Endothelial cell of umbilical vein (primary cell): ENCODE measurements around the gene PRKAR2B. TPM values are rescaled to one million over a fixed set of nuclear protein-coding genes. Genes with fewer than 3 reads are reported as not detected.

Source experiments
- BruUV-seq: library from RNA; stranded (reverse); fragments of 400-500 nt; replicated peaks from 2 replicates; lab custom pipeline; 2021; lab: Mats Ljungman, UMichigan
- CTCF ChIA-PET: fragments of 300-600, 350-600 bp; sonication (Branson Sonifier 250); formaldehyde crosslinking; loops from one replicate; lab custom pipeline; 2021; ENCODE audit warnings: antibody characterized with exemption, inconsistent platforms; lab: Charles Lee
- POLR2A ChIA-PET: fragments of 300-600, 350-600 bp; sonication (Branson Sonifier 250); formaldehyde crosslinking; loops from one replicate; lab custom pipeline; 2021; ENCODE audit warnings: antibody characterized with exemption, inconsistent platforms; lab: Charles Lee
- DNase-seq: peaks from one replicate; pipeline ENCODE4 v3.0.0-alpha.2; 2011; ENCODE audit warnings: low read depth, low spot score
- FAIRE-seq: peaks from 2 replicates; lab custom pipeline; 2011; peaks lifted over from hg19 to GRCh38; lab: Jason Lieb, UNC
- H2AFZ ChIP-seq: 2 replicates; pipeline ENCODE4 v1.6.0; 2012; ENCODE audit warnings: low read depth, low read length, control low read depth, inconsistent platforms
- H3K27ac ChIP-seq: 2 replicates; pipeline ENCODE4 v1.5.1; 2011; ENCODE audit warnings: low read depth, mild to moderate bottlenecking, control low read depth, low read length, moderate library complexity; ENCODE audit not compliant: insufficient read depth
- H3K27me3 ChIP-seq, 2 experiments: 2 replicates each; pipeline versions ENCODE4 v1.6.0 to v1.6.1; 2011; ENCODE audit warnings: low read length in 2 of 2, mixed read lengths in 1 of 2; ENCODE audit not compliant: control insufficient read depth in 2 of 2, insufficient read depth in 2 of 2
- H3K36me3 ChIP-seq, 2 experiments: 2 replicates in 1 of 2; 3 replicates in 1 of 2; pipeline ENCODE4 v1.5.1; 2011; ENCODE audit warnings: low read length in 2 of 2, mild to moderate bottlenecking in 1 of 2, moderate library complexity in 1 of 2; ENCODE audit not compliant: control insufficient read depth in 2 of 2, insufficient read depth in 2 of 2; ENCODE audit errors: extremely low read depth in 1 of 2
- H3K4me1 ChIP-seq: 3 replicates; pipeline ENCODE4 v1.5.1; 2011; ENCODE audit warnings: mild to moderate bottlenecking, low read length; ENCODE audit not compliant: control insufficient read depth, insufficient read depth; ENCODE audit errors: extremely low read depth
- H3K4me2 ChIP-seq: 2 replicates; pipeline ENCODE4 v1.6.1; 2011; ENCODE audit warnings: low read length, control low read depth, mixed read lengths; ENCODE audit not compliant: insufficient read depth
- H3K4me3 ChIP-seq, 3 experiments: fragments of 200-600 bp in 1 of 3; sonication (generic), shearing (Covaris generic) in 1 of 3; replicated peaks in 1 of 3; 2 replicates each; pipeline ENCODE4 v1.5.1; 2011 to 2016; ENCODE audit warnings: control low read depth in 3 of 3, low read length in 3 of 3, mild to moderate bottlenecking in 2 of 3, inconsistent platforms in 1 of 3, low read depth in 1 of 3, moderate library complexity in 1 of 3; ENCODE audit not compliant: insufficient read depth in 1 of 3
- H3K79me2 ChIP-seq: 2 replicates; pipeline ENCODE4 v1.6.0; 2012; ENCODE audit warnings: low read length, inconsistent platforms; ENCODE audit not compliant: control insufficient read depth, insufficient read depth
- H3K9ac ChIP-seq: replicated peaks from 2 replicates; pipeline ENCODE3; 2011; ENCODE audit warnings: low read length, control low read depth; ENCODE audit not compliant: insufficient read depth; ENCODE audit errors: extremely low read depth
- H3K9me1 ChIP-seq: replicated peaks from 3 replicates; pipeline ENCODE4 v1.6.0; 2011; ENCODE audit warnings: mild to moderate bottlenecking, low read length; ENCODE audit not compliant: control insufficient read depth, insufficient read depth; ENCODE audit errors: extremely low read depth
- H3K9me3 ChIP-seq: replicated peaks from 2 replicates; pipeline ENCODE4 v1.5.1; 2012; ENCODE audit warnings: low read length, inconsistent platforms; ENCODE audit not compliant: control insufficient read depth, insufficient read depth
- H4K20me1 ChIP-seq: replicated peaks from 2 replicates; pipeline ENCODE3; 2011; ENCODE audit warnings: mild to moderate bottlenecking, low read length; ENCODE audit not compliant: control insufficient read depth, insufficient read depth; ENCODE audit errors: extremely low read depth
- CTCF ChIP-seq, 2 donors: IDR thresholded peaks; 1 replicate in 1 of 2; 2 replicates in 1 of 2; pipeline ENCODE4 v1.5.1; 2011; ENCODE audit warnings: low read length in 2 of 2, mild to moderate bottlenecking in 2 of 2, moderate library complexity in 2 of 2, control low read depth in 1 of 2, inconsistent platforms in 1 of 2, low read depth in 1 of 2; ENCODE audit not compliant: insufficient read depth in 1 of 2; ENCODE audit errors: extremely low read depth in 1 of 2
- EZH2 ChIP-seq: IDR thresholded peaks from 2 replicates; pipeline ENCODE4 v1.6.1; 2012; ENCODE audit warnings: borderline replicate concordance, low read depth, mild to moderate bottlenecking, moderate library complexity, low read length, inconsistent platforms; ENCODE audit not compliant: severe bottlenecking
- FOS ChIP-seq: IDR thresholded peaks from 2 replicates; pipeline ENCODE4 v1.6.1; 2011; ENCODE audit warnings: mild to moderate bottlenecking, low read length, moderate library complexity, borderline replicate concordance; ENCODE audit not compliant: insufficient read depth
- GATA2 ChIP-seq: IDR thresholded peaks from 2 replicates; pipeline ENCODE4 v1.7.0; 2011; ENCODE audit warnings: low read depth, mild to moderate bottlenecking, moderate library complexity, mixed read lengths, low read length; ENCODE audit not compliant: insufficient read length, insufficient read depth
- JUN ChIP-seq: IDR thresholded peaks from 2 replicates; pipeline ENCODE4 v1.6.1; 2011; ENCODE audit warnings: borderline replicate concordance, low read depth; ENCODE audit not compliant: insufficient read length, insufficient read depth
- MYC ChIP-seq: IDR thresholded peaks from one replicate; pipeline ENCODE4 v1.6.1; 2011; ENCODE audit warnings: mild to moderate bottlenecking, low read depth, low read length
- POLR2A ChIP-seq: IDR thresholded peaks from 2 replicates; pipeline ENCODE4 v1.6.1; 2012; ENCODE audit warnings: low read depth, mild to moderate bottlenecking, control low read depth, low read length
- POLR2AphosphoS5 ChIP-seq: IDR thresholded peaks from 2 replicates; pipeline ENCODE4 v1.6.1; 2012; ENCODE audit warnings: low read depth, mild to moderate bottlenecking, control low read depth, low read length, moderate library complexity; ENCODE audit not compliant: insufficient read depth
- dilution Hi-C: fragments of 300-500 bp; cut with MboI; formaldehyde crosslinking; loops from one replicate; pipeline ENCODE4 v1.15.0; 2019; ENCODE audit warnings: low sequenced_read_pairs; ENCODE audit not compliant: extremely low pct_ligation_motif_present
- intact Hi-C: fragments of 100-400 bp; cut with micrococcal nuclease; formaldehyde crosslinking; loops from one replicate; pipeline ENCODE4 v1.10.0; 2022
- polyA plus RNA-seq, 4 experiments: library from polyadenylated mRNA; depleted of rRNA in 3 of 4; stranded (reverse) in 3 of 4; unstranded in 1 of 4; fragments of >200 nt; gene quantifications; 2 replicates each; pipeline versions ENCODE4 v1.2.1 to v1.2.3, GENCODE V29; 2011 to 2012; ENCODE audit warnings: missing spikeins in 1 of 4
- total RNA-seq: library from RNA; stranded (reverse); gene quantifications from 2 replicates; pipeline ENCODE4 v1.2.3, GENCODE V29; 2021
- TF ChIP-seq, protein P1 (sequence below): IDR thresholded peaks from 2 replicates; pipeline ENCODE4 v1.6.1; 2011; ENCODE audit not compliant: insufficient read depth, insufficient read length

The PRKAR2B gene
- total and polyA plus RNA-seq, 2 donors (not counting 3 experiments of a cell fraction or from before 2014, with no cell fraction given) = 10.7 to 39.8 TPM

DNA sequence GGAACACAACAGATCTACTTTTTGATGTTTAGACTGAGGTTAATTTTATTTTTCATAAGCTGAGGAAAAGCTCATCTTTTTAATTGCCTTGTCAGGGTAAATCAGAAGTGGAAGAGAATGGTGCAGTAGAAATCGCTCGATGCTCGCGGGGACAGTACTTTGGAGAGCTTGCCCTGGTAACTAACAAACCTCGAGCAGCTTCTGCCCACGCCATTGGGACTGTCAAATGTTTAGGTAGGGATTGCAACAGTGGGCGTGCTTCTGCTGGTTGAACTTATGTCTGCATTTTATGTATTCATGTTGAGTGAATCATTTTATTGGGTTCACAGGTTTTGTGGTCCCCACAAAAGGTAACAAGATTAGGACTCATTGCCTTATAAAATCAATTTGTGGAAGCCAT, 112.6 kb downstream of the PRKAR2B start:
- Histone ChIP-seq H3K4me3 (no peak overlapping the region), H3K79me2 (no peaks in the 10 kb centered on the region), H3K27ac (no peak overlapping the region), H4K20me1 (no peaks in the 10 kb centered on the region), H3K4me1 (no peaks in the 10 kb centered on the region), H3K36me3 (peaks cover 0 to 4% of the 10 kb centered on the region in 2 experiments), H3K9ac (no peak overlapping the region), H3K9me1 (no peaks in the 10 kb centered on the region), H3K4me2 (no peak overlapping the region), H3K27me3 (no peaks in the 10 kb centered on the region), H3K9me3 (no peaks in the 10 kb centered on the region), H2AFZ (no peak overlapping the region)
- DNase-seq (no peak), FAIRE-seq (no peak)
- POLR2A ChIA-PET = no interaction called here
- TF ChIP-seq FOS (no peak), CTCF (IDR thresholded peaks at IDR 0.05; ENCODE audit: extremely low read depth in 1 of 2, insufficient read depth in 1 of 2, low read depth in 1 of 2, low read length in 2 of 2) (no peak), GATA2 (no peak), POLR2AphosphoS5 (no peak), POLR2A (no peak), MYC (no peak), JUN (no peak), EZH2 (no peak)
- TF ChIP-seq, protein P1, sequence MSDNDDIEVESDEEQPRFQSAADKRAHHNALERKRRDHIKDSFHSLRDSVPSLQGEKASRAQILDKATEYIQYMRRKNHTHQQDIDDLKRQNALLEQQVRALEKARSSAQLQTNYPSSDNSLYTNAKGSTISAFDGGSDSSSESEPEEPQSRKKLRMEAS = no peak
- CTCF ChIA-PET = interaction anchor here (1.2 kb wide), 1 partner anchor 11 kb away, joined by 3 read pairs; no protein-coding TSS in a partner anchor
- dilution Hi-C loops = no loop called here
- no TSS peak for BruUV-seq
- intact Hi-C loops = no loop called here
